ELR (cell line): ENCODE measurements around the gene C3orf49.

ENCODE experiments used
- DNase-seq: peaks from one replicate; pipeline ENCODE4 v3.0.0-alpha.2; 2015; ENCODE audit warnings: low read depth

The C3orf49 gene, protein sequence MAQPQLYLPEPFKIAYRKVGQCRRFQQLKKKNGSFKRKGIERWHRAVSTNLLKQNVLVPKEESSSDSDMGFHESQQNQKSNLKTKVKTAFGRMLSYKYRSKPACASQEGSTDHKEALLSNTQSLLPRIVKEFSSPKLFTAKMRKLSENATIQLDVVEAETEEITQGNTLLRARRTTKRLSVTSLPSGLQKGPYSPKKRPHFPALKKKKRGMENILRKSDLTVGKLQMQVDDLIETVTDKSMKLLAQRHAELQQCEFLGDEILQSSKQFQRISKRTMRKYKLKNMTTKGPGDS

DNA sequence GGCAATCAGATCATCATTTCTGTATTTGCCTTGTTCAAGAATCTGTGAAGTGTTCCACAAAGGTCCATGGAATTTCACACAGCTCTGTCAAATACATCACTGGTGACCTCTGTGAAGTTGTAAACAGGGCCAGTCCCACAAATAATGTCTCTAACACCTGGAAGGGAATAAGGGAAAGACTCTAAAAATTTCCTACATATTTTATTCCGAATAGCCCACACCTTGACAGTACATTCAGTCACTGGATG lies at the start of gene C3orf49:
Gene C3orf49 (plus strand): TSS at position 149 of the 248 bp plus-strand sequence. CDS start 173 bp downstream, outside the sequence.
- no peak for DNase-seq

DNA sequence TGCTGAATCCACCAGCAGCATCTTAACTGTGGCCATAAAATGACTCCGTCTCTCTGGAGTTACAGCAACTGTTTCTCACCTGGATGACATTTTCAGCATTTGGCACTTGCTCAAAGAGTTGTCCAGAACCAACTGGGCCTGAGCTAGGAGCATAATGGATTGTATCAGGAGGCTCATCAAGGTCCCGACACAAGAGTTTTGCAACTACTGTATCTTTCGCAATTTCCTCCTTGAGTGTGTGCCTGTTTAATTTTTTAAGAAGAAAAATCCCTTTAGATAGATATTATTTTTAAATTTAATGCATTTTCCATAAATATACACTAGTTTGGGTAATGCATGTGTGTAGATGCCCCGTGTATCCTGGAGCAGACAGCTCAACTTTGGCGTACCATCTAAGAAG lies 44.3 kb upstream of the C3orf49 start:
- DNase-seq, result no peak

DNA sequence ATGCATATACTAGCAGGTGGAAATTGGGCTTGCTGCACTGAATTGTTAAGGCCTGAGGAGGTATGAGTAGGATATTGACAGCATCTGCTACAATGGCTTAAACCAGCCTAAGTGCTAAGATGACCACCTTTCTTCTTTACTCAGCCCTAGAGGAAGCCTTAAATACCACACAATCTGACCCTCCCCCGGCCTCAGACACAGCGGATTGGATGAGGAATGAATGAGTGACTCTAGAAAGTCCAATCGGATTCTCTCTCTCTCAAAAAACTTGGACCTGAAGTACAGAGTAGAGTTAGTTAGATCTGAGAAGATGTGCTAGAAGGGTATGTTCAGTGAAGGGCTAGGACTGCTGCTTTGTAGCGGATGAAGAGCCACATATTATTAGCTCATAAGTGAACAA lies 39.9 kb upstream of the C3orf49 start:
- no peak for DNase-seq

DNA sequence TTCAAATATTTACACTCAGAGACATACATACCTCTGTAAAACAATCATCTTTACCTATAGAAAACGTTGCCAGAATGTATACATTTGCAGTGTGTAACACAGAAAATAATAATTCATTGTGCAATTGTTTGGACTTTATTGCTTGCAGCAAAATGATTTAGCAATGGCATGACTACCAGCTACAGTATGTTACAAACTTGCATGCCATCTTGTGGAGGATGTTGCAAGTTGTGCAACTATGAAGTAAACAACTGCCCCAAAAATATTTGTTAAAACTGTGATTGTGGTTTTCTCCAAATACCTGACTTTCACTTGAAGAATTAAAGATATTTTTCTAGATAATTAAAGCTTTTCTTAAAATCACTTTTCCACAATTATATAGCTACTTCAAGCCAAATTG lies 27.1 kb upstream of the C3orf49 start:
- peak; percentile 49 for DNase-seq

DNA sequence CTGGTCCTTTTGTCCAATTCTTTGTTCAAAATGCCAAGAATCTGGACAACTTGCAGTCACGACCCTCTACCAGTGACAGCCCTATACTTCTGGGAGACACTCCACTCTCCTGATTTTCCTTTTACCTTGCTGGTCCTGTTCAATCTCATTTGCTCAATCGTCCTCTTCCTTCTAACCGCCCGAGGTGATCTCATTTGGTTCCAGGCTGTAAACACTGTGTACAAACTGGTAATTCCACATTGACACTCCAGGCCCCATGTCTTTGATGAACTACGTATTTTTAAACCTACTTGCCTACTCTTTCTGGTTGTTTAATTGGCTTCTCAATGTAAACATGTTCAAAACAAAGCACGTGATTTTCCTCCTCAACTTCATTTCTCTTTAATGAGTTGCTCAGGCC lies 23.7 kb upstream of the C3orf49 start:
- no peak for DNase-seq

DNA sequence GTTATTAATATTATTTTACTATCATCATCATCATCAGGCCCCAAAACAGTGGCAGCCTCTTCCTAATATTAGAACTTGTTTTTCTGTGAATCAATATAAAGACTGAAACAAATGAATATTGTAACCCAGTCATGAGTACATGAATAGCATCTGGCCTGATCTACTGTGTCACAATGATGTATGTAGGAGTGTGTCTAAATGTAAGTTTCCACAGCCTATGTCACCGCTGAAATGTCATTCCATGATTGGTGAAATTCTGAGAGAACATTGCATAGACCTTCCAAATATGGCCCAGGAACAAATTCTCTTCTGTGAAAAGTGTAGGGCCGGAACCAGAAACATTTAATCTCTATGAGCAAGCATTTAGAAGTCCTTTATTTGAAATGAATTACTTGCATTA lies 20.6 kb upstream of the C3orf49 start:
- no peak for DNase-seq

DNA sequence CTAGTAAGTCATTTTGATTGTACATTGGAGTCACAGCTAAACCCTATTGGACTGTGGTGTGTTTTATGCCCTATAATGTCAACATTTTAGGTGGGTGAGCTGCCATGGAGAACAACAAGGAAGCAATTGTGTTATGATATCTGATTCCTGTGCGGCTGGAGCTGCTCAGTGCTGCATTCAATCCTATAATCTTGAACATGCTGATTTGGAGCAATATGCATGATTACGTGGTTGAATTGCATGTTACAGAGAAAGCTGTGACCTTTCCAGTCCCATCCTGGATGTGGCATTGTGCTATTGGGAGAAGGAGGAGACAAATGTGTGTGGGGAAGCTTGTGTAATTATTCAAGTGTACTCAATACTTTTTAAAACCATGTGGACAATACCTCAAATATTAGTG lies 20.1 kb upstream of the C3orf49 start:
- DNase-seq, result no peak

DNA sequence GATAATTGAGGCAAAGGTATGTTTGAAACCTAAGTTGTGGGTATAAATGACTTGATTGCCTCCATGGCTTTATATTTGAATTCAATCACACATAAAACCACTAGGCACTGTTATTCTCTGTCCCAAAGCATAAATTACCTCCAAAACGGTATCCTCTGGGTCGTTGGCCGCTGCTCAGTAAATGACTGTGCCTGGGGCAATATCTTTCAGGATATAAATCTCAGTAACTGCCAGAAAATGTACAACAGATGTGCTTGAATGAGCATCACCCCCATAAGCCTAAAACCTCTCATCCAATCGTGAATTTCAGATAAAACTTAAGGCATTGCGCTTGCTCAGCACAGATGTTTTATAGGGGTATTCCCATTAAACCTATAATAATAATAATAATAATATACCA lies 19.0 kb upstream of the C3orf49 start:
- no peak for DNase-seq

DNA sequence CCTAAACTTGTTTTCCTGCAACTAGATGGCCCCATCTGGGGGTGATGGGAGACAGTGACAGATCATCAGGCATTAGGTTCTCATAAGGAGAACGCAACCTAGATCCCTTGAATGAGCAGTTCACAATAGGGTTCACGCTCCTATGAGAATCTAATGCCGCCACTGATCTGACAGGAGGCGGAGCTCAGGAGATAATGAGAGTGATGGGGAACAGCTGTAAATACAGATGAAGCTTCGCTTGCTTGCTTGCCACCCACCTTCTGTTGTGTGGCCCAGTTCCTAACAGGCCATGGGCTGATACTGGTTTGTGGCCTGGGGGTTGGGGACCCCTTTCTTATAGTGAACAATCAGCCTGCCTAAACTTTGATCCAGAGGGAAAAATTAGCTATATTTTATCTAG lies 15.2 kb upstream of the C3orf49 start:
- no peak for DNase-seq

DNA sequence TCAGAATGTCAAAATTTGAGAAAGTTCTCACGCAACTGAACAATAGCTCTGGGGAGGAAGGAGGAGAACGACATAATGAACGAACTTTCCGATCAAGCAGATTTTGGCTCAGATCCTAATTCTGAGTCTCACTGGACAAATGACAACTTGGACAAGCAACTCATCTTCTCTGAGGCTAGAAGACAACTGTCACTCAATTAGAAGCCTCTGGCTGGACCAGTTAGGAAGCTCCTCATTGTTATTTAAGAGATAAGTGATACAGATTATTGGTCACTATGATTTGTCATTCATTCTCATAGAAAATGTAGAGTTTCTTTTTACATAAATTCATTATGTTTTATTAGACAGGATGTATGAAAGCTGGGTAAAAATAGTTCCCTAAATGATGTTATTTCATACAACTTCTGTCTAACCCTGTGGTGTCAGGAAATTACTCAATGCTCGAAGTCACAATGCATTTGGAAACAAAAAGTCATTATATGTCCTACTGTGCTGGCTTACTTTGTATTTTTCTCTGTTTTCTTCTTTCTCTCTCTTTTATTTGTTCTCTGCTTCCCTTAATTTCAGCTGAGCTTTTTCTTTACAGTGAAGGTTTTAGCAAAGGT lies 11.0 kb upstream of the C3orf49 start:
- no peak for DNase-seq

DNA sequence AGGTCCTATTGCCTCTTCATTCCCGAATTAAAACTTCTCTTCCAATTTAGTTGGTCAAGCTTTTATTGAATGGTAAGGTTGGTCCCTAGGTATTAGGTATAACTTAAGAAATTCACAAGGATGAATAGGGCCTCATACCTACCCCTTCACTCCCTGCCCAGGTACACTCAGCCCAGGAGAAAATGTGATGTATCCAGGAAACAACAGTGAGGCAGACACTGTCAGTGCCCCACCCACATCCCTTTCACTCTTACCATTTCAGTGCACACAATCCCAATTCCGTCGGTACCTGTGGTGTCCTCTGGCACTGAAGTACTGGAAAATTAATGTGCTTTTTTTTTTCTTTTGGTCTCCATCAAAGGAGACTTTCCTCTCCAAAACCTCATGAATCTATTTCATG lies 10.5 kb upstream of the C3orf49 start:
- DNase-seq, result no peak

DNA sequence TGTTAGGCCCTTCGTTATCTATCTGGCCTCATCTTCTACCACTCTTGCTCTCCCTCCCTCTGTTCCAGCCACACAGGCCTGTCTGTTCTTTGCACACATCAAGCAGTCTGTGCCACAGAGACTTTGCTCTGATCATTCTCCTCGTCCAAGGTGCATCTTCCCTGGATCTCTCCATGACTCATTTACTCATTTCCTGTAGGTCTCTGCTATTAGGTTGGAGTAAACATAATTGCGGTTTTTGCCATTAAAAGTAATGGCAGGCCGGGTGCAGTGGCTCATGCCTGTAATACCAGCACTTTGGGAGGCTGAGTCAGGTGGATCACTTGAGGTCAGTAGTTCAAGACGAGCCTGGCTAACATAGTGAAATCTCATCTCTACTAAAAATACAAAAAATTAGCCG lies 9.5 kb upstream of the C3orf49 start:
- DNase-seq, result peak; percentile 84

DNA sequence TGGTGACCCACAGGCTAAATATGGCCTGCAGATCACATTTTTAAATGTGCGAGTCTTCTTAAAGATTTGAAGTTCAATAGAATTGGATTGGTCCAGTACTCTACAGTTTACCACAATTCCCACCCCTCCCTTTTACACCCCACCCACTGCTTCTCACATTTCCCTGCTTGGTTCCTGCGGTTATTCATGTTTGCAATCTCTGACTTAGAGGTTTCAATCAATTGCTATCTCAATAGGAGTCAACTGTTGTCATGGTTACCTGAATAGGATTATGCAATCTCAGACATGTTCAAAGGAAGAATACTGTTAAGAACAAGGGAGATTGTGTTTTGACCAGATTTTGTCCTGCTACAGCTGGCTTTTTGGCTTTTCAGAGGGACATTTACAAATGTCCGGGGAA lies 4.9 kb upstream of the C3orf49 start:
- peak; percentile 9 for DNase-seq

DNA sequence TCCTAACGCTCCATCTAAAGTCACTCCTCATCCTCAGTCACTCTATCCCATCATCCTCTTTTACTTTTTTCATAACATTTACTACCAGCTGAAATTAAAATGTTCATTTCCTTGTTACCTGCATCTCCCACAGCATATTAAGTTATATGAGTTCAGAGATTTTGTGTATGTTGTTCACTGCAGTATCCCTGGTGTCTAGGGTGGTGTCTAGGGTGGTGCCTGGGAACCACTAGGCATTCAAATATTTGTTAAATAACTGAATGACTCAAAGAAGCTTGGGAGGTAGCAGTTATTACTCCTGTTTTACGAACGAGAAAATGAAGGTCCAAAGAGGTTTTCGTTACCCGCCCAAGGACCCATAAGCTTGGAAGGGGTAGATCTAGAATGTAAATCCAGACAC lies 1.9 kb upstream of the C3orf49 start:
- DNase-seq, result no peak

DNA sequence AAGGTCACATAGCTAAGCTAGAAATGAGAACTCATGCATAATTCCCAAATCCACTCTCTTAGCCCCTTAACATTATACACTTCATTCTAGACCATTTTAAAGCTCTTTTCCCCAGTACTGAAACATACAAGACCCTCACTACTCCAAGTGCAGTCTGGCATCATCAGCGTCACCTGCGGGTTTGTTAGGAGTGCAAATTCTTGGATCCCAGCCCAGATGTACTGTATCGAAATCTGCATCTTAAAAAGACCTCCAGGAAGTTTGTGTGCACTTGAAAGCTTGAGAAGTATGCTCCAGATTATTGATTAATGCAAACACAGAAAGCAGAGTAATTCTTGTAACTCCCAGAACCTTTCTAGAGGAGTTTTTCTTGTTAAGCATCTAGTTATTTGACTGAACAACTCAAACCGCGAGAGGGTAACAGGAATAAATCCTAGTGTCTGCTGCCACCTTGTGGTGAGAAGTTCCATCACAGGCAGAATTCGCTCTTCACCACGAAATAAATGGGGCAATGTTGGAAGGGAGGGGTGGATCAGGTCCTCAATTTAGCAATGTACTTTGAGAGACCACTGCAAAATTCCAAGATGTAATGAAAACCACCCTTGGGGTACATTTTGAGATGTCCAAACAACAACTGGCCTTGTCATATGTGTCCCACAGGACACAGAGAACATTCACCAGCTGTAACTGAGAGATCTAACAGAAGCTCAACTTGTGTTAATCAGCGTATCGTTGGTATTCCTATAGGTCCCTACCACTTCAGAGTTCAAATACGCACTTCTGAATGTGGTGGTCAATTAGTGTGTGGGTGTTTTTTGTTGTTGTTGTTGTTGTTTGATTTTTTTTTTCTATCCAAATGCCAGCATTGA lies 583 bp upstream of the C3orf49 start:
- DNase-seq, result peak; percentile 67

DNA sequence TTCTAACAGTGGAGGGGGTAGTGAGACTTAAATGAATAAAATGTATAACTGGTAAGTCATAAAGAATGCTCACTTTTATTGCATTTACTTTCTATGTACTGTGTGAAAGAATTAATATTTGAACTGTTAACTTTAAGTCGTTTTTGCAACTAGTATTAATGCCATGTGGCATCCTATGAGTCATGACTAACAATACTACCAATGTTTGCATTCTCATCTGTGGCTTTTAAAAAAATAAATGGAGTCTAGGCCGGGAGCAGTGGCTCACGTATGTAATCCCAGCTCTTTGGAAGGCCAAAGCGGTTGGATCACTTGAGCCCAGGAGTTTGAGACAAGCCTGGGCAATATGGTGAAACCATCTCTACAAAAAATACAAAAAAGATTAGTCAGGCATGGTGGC lies 5.2 kb downstream of the C3orf49 start:
- DNase-seq, result peak; percentile 73

DNA sequence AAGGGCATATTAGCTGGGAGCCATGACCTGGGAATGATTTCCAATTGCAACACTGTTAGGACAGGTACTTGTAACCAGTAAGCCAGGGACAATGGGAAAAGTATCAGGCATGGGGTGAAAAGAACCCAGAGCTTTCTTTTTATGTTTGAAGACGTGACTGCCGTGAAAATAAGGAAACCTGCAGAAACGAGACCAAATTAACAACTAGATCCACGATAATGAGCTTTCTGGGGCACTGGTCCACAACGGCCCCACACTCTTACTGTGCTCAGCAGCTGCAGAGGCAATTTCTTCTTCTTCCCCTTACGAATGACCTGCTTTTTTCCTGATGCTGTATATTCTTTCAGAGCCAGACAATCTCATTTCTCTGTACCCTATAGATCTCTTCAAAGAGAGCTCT lies 11.4 kb downstream of the C3orf49 start:
- DNase-seq, result no peak

DNA sequence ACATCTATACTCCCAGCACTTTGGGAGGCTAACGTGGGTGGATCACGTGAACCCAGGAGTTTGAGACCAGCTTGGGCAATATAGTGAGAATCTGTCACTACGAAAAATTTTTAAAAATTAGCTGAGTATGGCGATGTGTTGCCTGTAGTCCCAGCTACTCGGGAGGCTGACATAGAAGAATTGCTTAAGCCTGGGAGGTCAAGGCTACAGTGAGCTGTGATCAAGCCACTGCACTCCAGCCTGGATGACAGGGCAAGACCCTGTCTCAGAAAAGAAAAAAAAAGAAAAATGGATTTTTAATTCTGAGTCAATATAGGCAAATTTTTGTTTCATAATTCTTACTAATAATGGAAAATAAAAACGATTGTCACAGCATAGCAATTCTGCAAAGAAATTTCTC lies 13.3 kb downstream of the C3orf49 start:
- DNase-seq, result no peak

DNA sequence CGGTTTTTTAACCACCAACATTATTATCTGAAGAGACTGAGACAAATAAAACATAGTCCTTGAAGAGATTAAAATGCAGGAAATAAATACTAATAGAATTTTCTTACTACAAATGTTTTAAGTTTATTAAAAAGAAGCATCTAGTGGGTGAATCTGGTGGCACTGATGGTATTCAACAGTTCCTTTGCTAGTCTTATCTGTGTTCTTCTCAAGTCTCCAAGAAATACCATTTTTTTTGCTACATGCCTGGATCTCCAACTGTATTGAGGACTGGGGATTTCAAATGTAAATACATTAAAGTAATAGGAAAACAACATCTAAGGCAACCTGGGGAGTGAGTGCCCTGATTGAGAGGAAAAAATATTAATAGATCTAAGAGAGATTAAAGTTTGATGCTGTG lies 22.6 kb downstream of the C3orf49 start:
- no peak for DNase-seq

DNA sequence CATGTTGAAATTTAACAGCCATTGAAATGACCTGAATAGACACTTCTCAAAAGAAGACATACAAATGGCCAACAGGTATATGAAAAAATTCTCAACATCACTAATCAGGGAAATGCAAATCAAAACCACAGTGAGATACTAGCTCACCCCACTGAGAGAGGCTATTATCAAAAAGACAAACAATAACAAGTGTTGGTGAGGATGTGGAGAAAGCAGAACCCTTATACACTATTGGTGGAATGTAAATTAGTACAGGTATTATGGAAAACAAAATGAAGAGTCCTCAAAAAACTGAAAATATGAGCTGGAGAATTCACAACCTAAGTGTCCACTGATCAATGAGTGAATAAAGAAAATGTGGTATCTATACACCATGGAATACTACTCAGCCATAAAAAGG lies 23.0 kb downstream of the C3orf49 start:
- no peak for DNase-seq

DNA sequence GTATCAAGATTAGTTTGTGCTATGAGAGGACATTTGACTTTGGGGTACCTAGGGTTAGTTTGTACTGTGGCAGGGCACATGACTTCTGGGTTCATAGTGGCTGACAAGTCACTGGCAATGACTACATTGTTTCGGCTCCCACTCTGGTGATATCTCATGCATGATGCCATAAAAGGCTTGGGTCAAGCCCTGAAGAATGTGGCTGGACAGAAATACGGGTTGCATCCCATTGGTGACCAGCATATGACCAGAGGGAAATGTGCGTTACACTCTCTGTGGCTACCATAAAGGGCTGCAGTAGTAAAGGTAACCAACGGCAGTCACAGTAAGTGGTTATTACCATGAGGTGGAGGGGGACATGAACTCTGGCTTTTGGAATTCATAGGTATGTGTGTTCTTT lies 26.1 kb downstream of the C3orf49 start:
- no peak for DNase-seq

DNA sequence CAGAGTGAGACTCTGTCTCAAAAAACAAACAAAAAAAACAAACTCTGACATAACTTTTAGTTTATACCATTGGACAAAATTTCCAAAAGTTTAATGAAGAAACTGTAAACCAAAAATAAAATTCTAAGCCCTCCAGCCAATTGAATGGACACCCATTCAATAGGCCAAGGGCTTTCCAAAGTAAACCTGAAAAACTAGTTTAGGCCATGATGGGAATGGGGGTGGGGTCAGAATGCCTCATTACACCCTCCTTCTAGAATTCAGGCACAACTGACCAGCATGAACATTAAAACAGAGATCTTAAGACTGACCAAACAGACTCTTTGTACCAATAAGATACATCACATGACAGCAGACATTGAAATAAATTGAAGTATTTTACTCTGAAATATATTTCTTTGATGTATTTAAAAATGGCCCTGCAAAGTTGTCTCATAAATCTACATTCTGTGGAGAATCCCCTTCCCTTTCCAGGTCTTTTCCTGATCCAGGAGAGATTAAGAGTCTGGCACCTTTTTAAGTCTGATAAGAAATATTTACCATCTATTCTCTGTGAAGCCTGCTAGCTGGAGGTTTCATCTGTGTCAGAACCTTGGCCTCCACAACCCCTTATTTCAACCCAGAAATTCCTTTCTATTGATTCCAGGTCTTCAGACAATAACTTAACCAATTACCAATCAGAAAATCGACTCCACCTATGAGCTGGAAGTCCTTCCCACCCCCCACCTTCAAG lies 28.8 kb downstream of the C3orf49 start:
- no peak for DNase-seq

DNA sequence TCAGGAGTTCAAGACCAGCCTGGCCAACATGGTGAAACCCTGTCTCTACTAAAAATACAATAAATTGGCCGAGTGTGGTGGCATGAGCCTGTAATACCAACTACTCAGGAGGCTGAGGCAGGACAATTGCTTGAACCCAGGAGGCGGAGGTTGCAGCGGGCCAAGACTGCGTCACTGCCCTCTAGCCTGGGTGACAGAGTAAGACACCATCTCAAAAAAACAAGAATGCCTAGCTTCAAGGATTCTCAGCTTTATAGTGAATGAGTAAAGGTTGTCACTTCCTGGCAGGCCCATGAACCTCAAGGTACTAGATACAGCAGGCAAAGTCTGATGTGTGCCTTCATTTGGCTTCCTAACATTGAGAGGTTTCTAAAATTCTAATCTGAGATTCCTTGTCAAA lies 30.1 kb downstream of the C3orf49 start:
- DNase-seq, result no peak
